Measurements from ENCODE around the gene TCTA. TPM values are rescaled to one million over a fixed set of nuclear protein-coding genes. Genes with fewer than 3 reads are reported as not detected.
A peak's percentile ranks its signal among the peaks of the same experiment; 100 is the strongest.

Gene TCTA
- total and polyA plus RNA-seq, 2 of the 8 experiments (the other 6 are each of a cell fraction or from before 2014, with no cell fraction given) = 6.2 to 11.0 TPM

GRCh38 chr3:49411535-49411967 lies 672 bp upstream of the TCTA start (continued):
- TF ChIP-seq JUND (IDR thresholded peaks at IDR 0.05; ENCODE audit: low read length) = no peak
- TF ChIP-seq TBP (IDR thresholded peaks at IDR 0.05; ENCODE audit: low read depth, low read length) = no peak
- peak; percentile 14; the same call in 1 of the 2 replicates for TF ChIP-seq MAX (IDR thresholded peaks at IDR 0.05)
- TF ChIP-seq, protein P1, sequence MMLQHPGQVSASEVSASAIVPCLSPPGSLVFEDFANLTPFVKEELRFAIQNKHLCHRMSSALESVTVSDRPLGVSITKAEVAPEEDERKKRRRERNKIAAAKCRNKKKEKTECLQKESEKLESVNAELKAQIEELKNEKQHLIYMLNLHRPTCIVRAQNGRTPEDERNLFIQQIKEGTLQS (IDR thresholded peaks at IDR 0.05; ENCODE audit: insufficient read depth, low read depth, low read length) = no peak
- no peak for TF ChIP-seq EGR1 (IDR thresholded peaks at IDR 0.05; ENCODE audit: borderline replicate concordance, low read depth, low read length)
- no peak for TF ChIP-seq CTBP2 (IDR thresholded peaks at IDR 0.05; ENCODE audit: borderline replicate concordance, insufficient read depth, insufficient read length, low read length)
- peak; percentile 73; the same call in 1 of the 2 replicates for TF ChIP-seq RBBP5 (IDR thresholded peaks at IDR 0.05; ENCODE audit: borderline replicate concordance, low read depth, low read length)
